Cerebellar nuclear complex (tissue), 1 donor: ENCODE data around the gene P2RY10.
"Not testable (repeated sequence)": the region's sequence is repeated elsewhere in the genome, so short reads cannot be mapped to it uniquely, and the experiment has no call there.

Experiments
- DNase-seq, 2 experiments: peaks; one replicate each; lab custom pipeline; 2025; lab: John Stamatoyannopoulos, UW

P2RY10 gene, protein sequence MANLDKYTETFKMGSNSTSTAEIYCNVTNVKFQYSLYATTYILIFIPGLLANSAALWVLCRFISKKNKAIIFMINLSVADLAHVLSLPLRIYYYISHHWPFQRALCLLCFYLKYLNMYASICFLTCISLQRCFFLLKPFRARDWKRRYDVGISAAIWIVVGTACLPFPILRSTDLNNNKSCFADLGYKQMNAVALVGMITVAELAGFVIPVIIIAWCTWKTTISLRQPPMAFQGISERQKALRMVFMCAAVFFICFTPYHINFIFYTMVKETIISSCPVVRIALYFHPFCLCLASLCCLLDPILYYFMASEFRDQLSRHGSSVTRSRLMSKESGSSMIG

DNA sequence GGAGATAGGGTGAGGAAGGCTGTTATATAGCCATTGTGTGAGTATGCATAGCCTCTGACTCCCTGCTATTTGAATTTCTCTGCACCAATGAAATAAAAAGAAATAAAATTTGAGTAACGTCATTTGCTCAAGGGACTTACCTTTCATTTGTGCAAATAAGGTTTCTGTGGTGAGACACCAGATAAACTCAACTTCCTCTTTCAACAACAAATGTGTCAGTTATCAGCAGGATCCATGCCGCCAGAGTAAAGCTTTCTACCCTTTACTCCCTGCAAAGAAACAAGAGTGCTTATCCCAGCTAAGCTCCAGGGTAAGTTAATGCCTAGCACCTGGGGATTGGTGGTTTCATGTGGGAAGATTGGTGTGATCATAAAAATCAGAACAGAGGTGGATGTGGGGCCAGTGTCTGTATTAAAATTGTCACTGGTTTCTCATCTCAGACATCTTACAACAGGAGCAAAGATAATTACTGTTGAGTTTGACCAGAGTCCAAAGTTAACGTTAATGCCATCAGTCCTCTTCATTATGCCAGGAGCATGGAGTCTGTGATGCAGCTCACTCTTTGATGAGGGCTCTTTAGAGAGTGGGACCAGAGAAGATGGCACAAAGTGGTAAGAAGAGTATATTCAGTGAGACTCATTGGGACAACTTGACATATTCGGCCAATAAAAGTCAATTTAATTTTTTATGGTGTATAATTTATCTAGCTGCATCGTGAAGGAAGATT, at the start of gene P2RY10:
Gene P2RY10, plus strand, starts transcription at position 206 of the 727 bp plus-strand sequence. CDS start 15,130 bp downstream, outside the sequence.
- DNase-seq, result no peak

DNA sequence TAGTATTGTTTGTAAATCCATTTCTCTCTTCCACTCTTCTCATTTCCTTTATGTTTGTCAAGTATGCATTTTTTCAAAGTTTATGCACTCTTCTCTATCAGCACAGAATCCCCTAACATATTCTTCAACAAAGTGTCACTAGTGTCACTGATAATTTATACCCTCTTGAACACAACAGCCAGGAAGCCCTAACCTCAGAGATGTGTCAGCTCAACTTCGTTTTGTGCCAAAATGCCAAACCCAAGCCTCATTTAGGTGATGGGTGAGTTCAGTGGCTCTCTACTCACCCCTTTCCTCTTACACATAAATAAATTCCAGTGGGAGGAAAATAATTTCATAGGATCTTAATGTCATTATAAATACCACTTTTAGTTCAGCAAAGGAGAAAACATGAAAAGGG, 22.4 kb upstream of the P2RY10 start:
- DNase-seq, result no peak

DNA sequence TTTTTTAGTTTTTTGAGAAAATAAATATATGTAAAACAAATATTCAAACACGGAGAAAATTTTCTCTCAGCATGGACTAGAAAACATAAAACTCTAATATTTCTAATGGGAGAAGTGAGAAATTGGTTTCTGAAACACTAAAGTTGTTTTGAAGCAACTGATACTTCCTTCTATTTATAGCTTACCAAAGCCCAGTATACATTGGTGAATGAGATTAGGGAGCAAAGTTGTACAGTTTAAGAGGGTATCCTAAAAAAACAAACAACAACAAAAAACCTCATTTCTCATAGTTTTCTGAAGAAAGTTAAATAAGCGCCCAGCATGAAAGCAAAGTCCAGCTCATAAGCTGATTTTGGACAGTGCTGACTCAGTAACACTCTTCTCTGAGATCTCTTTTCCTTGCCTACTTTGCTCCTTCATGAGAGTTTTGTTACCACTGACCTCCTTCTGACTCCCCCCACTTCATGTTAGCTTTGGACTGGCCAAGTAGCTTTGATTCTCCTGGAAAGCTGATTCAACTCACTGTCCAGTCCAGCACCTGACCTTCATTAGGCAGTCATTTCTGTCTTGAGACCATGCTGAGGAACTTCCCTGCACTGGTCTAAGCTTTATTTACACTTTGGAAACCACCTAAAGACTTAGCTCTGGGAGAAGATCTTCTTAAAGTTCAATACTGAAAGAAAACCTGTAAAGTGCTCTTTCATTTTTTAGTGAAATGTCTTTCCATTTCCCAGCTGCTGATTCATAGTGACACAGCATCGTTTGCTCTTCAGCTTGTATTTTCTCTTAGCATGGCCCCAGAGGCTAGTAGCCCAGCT, 21.8 kb upstream of the P2RY10 start:
- DNase-seq, result no peak

DNA sequence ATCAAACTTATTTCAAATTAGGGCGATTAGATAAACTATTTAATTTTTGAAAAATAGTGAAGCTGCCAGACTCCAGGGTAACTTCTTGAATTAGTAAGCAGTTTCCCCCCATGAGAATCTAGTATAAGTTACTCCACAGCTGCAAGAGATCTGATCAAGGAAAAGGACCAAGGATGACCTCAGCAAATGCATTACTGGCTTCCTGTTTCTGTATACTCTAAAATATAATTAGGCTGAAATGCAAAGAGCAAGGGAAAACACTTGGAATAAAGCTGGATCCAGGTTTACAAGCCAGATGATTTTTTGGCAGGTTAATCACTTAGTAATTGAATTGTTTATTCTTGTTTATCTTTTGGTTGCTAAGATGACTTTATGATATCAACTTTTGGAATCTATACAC, 13.4 kb upstream of the P2RY10 start:
- no peak for DNase-seq

DNA sequence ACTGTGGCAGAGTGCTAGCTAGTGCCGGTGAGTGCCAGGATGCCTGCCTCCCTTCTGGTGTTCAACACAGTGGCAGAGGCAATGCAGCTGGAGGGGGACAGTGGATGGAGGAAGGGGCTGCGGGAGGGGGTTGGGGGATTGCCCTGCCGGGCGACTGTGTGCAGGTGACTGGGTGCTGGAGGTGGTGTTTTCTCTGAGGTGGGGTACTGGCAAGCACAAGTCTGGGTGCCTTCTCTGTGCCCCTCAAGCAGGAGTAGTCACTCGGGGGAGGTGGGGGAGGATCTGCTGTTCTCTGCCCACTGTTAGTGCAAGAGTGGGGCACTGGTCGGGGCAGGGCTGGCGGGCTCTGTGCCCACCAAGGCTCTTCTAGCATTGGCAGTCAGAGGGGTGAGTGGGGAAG, 10.3 kb upstream of the P2RY10 start:
- no peak for DNase-seq

DNA sequence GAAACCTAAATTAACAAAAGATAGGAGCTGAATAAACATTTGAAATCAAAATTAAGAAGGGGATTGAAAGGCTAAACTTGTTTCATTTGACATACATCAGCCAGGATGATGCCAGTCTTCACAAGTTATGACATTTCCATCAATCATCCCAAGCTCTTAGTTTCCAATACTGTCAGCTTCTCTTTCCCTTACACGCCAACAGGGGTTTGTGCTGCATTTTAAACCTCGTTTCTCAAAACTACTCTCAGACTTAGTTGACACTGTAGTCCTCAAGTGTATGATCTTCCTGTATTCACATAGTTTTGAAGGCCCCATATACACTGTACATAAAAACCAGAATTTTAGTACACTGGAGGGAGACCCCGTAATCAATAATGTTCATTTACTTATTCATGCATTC, 840 bp upstream of the P2RY10 start:
- no peak for DNase-seq

DNA sequence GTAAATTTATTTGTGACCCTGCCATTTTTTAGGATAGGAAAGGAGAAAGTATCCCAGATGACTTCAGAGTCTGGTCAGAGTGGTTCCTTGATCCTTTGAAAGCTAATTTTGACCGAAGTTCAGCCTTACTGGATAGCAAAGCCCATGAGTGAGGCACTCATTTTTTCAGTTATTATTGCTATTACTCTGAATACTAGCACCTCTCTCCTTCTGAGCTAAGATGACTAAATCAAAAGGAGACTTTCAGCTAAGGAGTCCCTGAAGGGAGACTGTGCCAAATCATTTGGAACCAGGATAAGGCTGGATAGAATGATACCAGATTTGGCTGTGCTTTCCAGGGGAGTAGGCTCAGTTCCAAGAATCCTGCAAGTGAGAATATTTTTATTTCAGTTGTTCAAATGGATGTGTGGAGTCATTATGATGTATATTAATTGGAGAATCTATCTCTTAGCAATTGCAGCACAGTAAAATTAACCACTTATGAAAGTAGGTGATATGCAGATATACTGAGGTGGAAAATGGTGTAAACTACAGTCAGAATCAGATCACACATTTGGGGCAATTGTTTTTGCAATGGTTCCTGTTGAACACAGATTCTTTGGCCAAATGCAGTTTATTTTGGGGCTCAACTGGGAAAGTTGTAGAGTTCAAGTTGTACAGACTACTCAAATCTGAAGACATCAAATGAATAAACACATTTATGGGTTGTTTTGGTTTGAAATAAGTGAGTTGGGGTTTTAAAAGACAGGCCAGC, 1.2 kb downstream of the P2RY10 start:
- no peak for DNase-seq

DNA sequence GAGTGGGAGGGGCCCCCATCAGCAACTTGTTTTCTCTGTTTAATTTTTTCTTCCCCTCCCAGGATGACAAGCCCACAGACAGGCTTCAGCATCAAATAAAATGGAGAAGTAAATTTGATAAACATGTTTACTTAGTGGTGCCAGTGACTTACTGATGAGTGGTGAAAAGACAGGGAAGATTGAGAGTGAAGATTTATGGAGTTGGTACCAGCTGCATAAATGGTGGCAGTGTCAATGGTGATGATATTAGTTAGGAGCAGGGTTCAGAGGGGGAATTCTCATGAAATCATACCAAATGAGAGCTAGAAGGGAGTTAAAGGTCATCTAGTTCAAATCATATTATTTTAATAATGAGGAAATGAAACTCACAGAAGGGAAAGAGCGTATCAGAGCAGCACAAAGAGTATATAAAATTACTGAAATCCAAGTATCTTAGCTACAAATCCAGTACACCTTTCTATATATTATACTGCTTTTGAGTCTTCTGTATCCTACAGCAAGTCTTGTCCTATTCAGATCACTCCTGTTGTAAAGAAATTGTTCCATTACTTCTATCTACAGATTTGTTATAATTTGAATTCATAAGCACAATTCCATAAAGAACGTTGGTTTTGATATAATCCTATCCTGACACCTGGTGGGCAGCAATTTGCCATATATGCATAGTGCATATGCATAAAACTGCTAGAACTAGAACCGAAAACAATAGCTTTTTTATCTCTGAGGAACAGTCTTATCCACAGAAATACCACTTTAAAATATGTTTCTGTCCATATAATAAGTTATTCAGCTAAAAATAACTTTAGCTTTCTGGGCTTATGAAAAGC, 5.0 kb downstream of the P2RY10 start:
- DNase-seq, result no peak

DNA sequence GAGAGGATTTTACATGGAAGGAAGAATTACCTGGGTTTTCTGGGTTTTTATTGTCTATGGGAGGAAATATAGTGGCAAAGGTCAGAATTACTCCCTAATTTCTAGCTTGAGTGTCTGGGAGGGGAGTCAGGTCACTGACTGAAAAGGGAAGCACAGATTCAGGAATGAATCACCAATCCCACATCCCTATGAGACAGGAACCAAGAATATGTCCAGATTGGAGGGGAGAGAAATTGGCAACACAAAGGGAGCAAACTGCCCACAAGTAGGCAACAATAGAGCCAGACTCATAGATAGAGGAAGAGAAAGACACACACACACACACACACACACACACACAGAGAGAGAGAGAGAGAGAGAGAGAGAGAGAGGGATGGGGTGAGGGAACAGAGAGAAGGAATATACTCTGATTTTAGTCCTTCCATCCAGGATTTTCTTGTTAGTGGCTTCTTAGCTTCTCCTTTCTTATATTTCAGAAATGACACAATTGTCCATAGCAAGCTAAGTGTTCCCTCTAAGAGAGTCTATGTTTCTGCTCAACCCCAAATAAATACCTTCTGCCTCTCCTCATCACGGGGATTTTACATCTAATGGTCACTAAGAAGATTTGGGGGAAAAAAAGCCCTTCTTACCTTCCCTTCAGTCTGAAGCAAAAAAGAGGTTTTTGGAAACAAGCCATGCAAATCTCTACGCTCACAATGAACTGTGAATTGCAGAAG, 12.0 kb downstream of the P2RY10 start:
- no peak for DNase-seq

DNA sequence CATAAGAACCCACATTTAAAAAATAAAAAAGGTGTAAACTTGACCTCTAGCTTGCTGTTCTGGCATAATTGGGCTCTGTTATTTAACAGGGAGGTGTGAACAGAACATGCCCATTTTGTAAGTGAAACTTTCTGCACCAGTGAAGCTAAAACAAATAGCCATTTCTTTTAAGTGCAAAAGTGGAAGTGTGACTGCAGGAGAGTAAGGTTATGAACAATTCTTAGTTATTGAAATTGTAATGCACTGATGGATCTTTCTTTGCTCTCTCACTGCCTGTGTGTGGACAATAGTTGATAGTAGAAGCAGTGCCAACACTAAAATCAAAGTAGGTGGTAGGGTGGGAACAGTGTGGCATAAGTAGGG, 12.6 kb downstream of the P2RY10 start:
- no peak for DNase-seq

DNA sequence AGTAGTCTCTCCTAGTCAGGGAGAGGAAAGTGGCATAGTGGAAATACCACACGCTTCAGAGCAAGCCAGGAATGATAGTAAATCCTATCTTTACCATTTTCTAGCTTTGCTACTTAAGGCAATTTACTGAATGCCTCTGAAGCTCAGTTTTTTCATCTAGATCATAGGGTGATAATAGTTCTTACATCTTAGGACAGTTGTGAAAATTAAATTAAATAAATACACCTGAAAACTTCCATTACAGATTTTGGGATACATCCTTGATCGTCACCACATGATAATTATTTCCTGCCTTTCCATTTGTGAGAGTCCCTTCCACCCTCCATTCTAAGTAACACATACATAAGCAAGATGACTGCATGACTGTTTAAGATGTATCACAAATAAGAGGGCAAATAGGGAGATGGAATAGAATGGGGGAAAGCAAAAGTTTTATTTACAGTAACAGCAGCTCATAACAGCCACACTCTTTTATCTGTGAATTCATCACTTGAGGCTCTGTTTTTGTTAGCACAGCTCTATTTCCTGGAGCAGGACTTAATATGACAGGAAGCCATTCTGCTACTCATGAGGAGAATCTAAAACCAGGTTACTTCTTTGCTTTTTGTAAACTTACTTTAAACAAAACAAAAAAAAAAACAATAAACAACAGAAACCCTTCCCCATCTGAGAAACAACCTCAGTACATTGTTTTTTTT, 13.4 kb downstream of the P2RY10 start:
- DNase-seq, result no peak

DNA sequence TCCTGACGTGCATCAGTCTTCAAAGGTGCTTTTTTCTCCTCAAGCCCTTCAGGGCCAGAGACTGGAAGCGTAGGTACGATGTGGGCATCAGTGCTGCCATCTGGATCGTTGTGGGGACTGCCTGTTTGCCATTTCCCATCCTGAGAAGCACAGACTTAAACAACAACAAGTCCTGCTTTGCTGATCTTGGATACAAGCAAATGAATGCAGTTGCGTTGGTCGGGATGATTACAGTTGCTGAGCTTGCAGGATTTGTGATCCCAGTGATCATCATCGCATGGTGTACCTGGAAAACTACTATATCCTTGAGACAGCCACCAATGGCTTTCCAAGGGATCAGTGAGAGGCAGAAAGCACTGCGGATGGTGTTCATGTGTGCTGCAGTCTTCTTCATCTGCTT, 15.7 kb downstream of the P2RY10 start:
- DNase-seq, result no peak

DNA sequence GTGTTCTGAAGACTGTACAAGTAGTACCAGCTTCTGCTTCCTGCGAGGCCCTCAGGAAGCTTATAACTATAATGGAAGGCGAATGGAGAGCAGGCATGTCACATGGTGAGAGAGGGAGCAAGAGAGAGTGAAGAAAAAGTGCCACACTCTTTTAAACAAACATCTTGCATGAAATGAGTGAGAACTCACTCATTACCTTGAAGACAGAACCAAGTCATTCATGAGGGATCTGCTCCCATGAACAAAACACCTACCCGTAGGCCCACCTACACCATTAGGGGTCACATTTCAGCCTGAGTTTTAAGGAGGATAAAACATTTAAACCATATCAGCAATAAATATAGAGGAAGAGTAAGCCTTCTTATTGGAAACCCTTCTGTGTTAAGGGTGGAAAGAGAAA, 19.4 kb downstream of the P2RY10 start:
- no peak for DNase-seq

DNA sequence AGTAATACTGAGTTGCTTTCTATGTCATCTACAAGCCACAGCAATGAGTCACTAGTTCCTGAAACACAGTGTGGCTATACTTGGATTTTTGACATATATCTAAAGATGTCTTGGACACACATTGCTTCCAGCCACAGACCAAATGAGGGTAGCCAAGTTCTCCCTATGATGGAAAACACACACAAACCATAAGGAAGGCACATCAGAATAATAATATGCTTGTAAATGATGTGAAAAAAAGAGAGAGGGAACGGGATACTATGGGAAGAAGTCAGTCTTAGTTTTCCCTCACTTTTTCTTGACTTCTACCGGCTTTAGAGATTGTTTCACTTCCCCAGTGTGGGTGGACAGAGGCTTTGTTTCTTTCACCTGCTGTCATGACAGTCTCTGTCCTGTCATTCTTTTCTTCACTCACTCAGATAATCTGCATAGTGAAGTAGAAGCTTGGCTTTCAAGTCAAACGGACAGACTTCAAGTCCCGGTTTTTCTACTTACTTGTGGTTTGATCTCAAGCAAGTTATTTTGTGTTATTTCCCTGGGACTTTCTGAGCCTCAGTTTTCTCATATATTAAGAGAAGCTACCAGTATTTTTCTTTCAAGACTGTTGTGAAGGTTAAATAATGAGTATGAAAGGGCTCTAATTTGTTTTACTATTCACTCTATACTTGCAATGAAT, 34.7 kb downstream of the P2RY10 start:
- DNase-seq, result no peak

DNA sequence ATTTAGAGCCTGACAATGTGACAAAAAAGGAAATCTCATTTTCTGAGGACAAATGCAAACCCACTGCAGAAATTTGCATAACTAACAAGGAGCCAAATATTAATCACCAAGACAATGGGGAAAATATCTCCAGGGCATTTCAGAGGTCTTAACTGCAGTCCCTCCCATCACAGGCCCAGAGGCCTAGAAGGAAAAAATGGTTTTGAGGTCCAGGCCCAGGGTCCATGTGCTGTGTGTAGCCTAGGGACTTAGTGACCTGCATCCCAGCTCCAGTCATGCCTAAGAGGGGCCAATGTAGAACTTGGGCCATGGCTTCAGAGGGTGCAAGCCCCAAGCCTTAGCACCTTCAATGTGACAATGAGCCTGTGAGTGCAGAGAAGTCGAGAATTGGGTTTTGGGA, 44.2 kb downstream of the P2RY10 start:
- DNase-seq, result no peak

DNA sequence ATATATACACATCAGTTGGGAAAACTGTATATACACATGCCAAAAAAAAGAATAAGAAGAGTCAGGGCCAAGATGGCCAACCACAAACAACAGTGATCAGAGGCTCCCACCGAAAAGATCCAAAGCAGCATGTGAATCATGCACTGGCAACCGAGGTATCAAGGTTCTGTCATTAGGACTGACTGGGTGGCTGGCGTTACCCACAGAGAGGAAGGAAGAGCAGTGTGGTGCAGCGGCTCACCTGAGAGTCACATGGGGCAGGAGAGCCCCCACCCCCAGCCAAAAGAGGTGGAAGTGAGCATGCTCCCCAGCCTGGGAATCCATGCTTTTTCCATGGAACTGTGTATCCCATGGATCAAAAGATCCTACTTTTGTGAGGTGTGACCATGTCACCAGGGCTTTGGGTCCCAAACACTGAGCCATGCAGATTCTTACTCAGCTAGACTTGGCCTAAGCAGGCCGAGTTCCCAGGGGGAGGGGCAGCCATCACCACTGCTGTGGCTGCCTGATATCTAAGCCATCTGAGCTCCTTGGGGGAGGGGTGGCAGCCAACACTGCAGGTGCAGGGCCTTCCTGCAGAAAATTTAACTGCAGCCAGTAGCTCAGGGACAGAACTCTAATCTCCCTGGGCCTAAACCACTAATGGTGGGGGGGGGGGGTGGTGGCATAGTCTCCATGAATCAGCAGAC, 52.8 kb downstream of the P2RY10 start:
- no peak for DNase-seq

DNA sequence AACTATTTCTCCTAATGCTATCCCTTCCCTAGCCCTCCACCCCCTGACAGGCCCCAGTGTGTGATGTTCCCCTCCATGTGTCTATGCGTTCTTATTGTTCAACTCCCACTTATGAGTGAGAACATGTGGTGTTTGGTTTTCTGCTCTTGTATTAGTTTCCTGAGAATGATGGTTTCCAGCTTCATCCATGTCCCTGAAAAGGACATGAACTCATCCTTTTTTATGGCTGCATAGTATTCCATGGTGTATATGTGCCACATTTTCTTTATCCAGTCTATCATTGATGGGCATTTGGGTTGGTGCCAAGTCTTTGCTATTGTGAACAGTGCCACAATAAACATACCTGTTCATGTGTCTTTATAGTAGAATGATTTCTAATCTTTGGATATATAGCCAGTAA, 62.3 kb downstream of the P2RY10 start:
- not testable (repeated sequence) for DNase-seq
